Right lobe of liver (tissue), 6 donors: Measurements from ENCODE around the gene SDK1. TPM values are rescaled to one million over a fixed set of nuclear protein-coding genes. Genes with fewer than 3 reads are reported as not detected.

ENCODE experiments used
- ATAC-seq, 4 donors: fragments of 200-7000 bp; cut with Tn5 transposase; one replicate each; pipeline ENCODE4 v1.9.1; 2020; ENCODE audit warnings: mild to moderate bottlenecking in 4 of 4, moderate library complexity in 4 of 4
- DNase-seq, 3 donors: peaks; one replicate each; pipeline ENCODE4 v3.0.0-alpha.2; 2020
- H3K27ac ChIP-seq, 3 donors: fragments of 200-600 bp; one replicate each; pipeline ENCODE4 v1.8.0; 2022
- H3K27me3 ChIP-seq, 2 donors: fragments of 200-600 bp; one replicate each; pipeline ENCODE4 v1.8.0; 2022
- H3K36me3 ChIP-seq, 4 donors: fragments of 200-600 bp; sonication (generic) in 1 of 4; one replicate each; pipeline versions ENCODE4 v1.5.1 to v1.8.0; 2017 to 2022; ENCODE audit warnings: control low read depth in 1 of 4
- H3K4me1 ChIP-seq, 4 donors: fragments of 200-600 bp; sonication (generic) in 1 of 4; one replicate each; pipeline versions ENCODE4 v1.5.1 to v1.8.0; 2017 to 2022; ENCODE audit warnings: control low read depth in 1 of 4
- H3K4me3 ChIP-seq, 3 donors: fragments of 200-600 bp; one replicate each; pipeline ENCODE4 v1.8.0; 2022
- H3K9me3 ChIP-seq, 4 donors: fragments of 200-600 bp; sonication (generic) in 1 of 4; one replicate each; pipeline versions ENCODE4 v1.5.1 to v1.8.0; 2017 to 2022; ENCODE audit warnings: control low read depth in 1 of 4
- CTCF ChIP-seq, 4 donors: fragments of 200-600 bp in 3 of 4; fragments of 450-650 bp in 1 of 4; IDR thresholded peaks; one replicate each; pipeline versions ENCODE4 v1.5.1 to v1.8.0; 2016 to 2022; ENCODE audit warnings: antibody characterized with exemption in 4 of 4, mild to moderate bottlenecking in 2 of 4
- POLR2A ChIP-seq: fragments of 450-650 bp; IDR thresholded peaks from one replicate; pipeline ENCODE4 v1.6.1; 2017; ENCODE audit warnings: antibody characterized with exemption, mild to moderate bottlenecking
- WGBS: methylation state at CpG from one replicate; pipeline ENCODE4 v1.1.6; 2018; ENCODE audit warnings: low coverage, low lambda C conversion rate; ENCODE audit not compliant: insufficient coverage; ENCODE audit errors: missing lambda C conversion rate; 5-methylcytosine and 5-hydroxymethylcytosine counted together
- intact Hi-C, 2 donors: fragments of 100-400 bp; cut with DNase I; formaldehyde crosslinking; loops; one replicate each; pipeline versions ENCODE4 v1.11.2 to v1.14.1; 2022
- total RNA-seq, 6 experiments: library from RNA; depleted of rRNA in 2 of 6; stranded (reverse); fragments of >200 nt in 2 of 6; fragmentation: NEBNext Ultra II Directional in 3 of 6; extraction: Animal tissue kit (Norgen Biotek cat#: 25700) in 3 of 6; gene quantifications; one replicate each; pipeline versions ENCODE4 v1.1.0 to v1.2.4, GENCODE V29; 2016 to 2023
- donor health status: DM: no; HTN: yes; CAD: no.
- donor health status: DM: no; HTN: no; CAD: no.
- donor health status: DM: no; HTN: no; CAD: no.
- donor health status: DM: no; HTN: yes; CAD: no.
- donor health status: DM: no; HTN: yes; CAD: no.

The SDK1 gene
- total RNA-seq, 6 experiments from 2014 or later = 0.07 to 1.4 (median 0.65) TPM

DNA sequence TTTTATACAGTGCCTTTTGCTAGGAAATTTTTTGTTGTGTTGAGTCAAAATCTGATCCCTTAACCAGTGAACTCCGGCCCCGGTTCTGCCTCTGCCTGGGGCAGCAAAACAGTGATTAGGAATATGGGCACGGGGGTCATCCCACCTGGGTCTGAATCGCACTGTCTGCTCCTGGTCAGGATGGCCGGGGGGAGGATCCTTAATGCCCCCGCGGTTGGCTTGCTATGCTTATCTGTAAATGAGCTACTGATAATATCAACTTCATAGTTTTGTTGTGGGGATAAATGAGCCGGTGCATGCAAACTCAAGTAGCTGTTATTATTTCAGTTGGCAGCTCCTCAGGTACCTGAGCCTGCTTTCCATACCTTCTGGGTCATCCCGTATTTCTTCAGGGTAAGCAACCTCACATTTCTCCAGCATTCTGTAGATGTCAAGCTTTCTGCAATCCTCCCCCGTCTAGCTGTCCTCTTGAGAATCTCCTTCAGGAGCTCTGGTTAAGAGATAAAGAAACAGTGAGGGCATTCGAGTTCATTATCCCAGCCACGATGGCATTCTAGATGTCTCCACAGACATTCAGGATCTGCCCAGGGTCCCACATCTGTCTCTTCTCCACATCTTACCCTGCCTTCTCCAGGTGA, 592.2 kb downstream of the SDK1 start:
- no peaks in the 10 kb centered on the region for H3K4me1 ChIP-seq
- intact Hi-C loops = no loop called here
- no peaks in the 10 kb centered on the region for H3K27me3 ChIP-seq
- ATAC-seq (no peak), DNase-seq (no peak)
- H3K27ac ChIP-seq = no peak overlapping the region
- no peak overlapping the region for H3K4me3 ChIP-seq
- 65% methylated on average over 8 of the region's 12 CpGs for WGBS
- no peaks in the 10 kb centered on the region for H3K9me3 ChIP-seq
- TF ChIP-seq CTCF (IDR thresholded peaks at IDR 0.05) (no peak), POLR2A (no peak)
- H3K36me3 ChIP-seq = no peaks in the 10 kb centered on the region

DNA sequence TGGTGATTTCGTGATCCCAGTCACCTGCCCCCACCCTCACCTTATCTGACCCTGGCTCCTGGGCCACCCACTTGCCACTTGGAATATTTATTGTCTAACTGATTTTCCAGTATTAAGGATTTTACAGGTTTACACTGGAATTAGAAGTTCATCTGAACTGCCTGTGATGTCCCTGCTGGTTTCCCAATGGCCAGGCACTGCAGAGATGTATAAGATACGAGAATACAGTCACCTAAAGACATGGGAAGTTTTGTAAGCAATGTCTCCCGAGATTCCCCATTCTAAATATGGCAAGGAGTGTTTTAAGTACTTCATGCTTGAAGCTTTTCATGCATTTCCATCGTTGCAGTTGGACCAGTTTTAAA, 592.7 kb downstream of the SDK1 start:
- intact Hi-C loops = no loop called here
- H3K27ac ChIP-seq = no peak overlapping the region
- TF ChIP-seq POLR2A = no peak
- no peak for TF ChIP-seq CTCF (IDR thresholded peaks at IDR 0.05)
- 47% methylated on average over 4 of the region's 4 CpGs for WGBS
- no peaks in the 10 kb centered on the region for H3K27me3 ChIP-seq
- H3K4me1 ChIP-seq = no peaks in the 10 kb centered on the region
- no peaks in the 10 kb centered on the region for H3K9me3 ChIP-seq
- H3K36me3 ChIP-seq = no peaks in the 10 kb centered on the region
- DNase-seq (no peak), ATAC-seq (no peak)
- no peak overlapping the region for H3K4me3 ChIP-seq

GRCh38 chr7:3895341-3896116, 594.5 kb downstream of the SDK1 start:
- no peaks in the 10 kb centered on the region for H3K4me1 ChIP-seq
- H3K4me3 ChIP-seq = no peak overlapping the region
- ATAC-seq (no peak), DNase-seq (no peak)
- no peaks in the 10 kb centered on the region for H3K27me3 ChIP-seq
- H3K9me3 ChIP-seq = no peaks in the 10 kb centered on the region
- intact Hi-C loops = no loop called here
- no peak for TF ChIP-seq CTCF (IDR thresholded peaks at IDR 0.05)
- no peak for TF ChIP-seq POLR2A
- H3K36me3 ChIP-seq = no peaks in the 10 kb centered on the region
- WGBS = 66% methylated on average over 9 of the region's 9 CpGs
- H3K27ac ChIP-seq = no peak overlapping the region

- Histone ChIP-seq H3K36me3 (no peaks in the 10 kb centered on the region), H3K27me3 (no peaks in the 10 kb centered on the region), H3K4me1 (no peaks in the 10 kb centered on the region), H3K9me3 (no peaks in the 10 kb centered on the region), H3K27ac (no peak overlapping the region), H3K4me3 (no peak overlapping the region)
- DNase-seq (no peak), ATAC-seq (no peak)
- 86% methylated on average over 5 of the region's 6 CpGs for WGBS
- TF ChIP-seq POLR2A = no peak
- TF ChIP-seq CTCF (IDR thresholded peaks at IDR 0.05) = no peak
- intact Hi-C loops = no loop called here
Measured at GRCh38 chr7:3896169-3896765, 595.2 kb downstream of the SDK1 start.
